SU-DHL-6 (cell line): ENCODE measurements around the gene IFIT1.

Experiments used
- H2AFZ ChIP-seq: fragments of 200-600 bp; sonication (generic); 2 replicates; pipeline ENCODE4 v1.6.1; 2014; ENCODE audit warnings: low read depth, mild to moderate bottlenecking, moderate library complexity, mixed read lengths, antibody characterized with exemption, low read length; ENCODE audit not compliant: severe bottlenecking
- H3F3A ChIP-seq: fragments of 200-600 bp; shearing (Covaris generic); 2 replicates; pipeline ENCODE4 v1.6.0; 2016; ENCODE audit warnings: antibody characterized with exemption, mild to moderate bottlenecking; ENCODE audit not compliant: insufficient read depth
- H3K27ac ChIP-seq: fragments of 200-600 bp; sonication (generic); 2 replicates; pipeline ENCODE4 v1.5.1; 2016; ENCODE audit warnings: low read depth, mild to moderate bottlenecking, low read length, moderate library complexity, mixed read lengths
- H3K27me3 ChIP-seq: fragments of 200-600 bp; sonication (generic), shearing (Covaris generic); 2 replicates; pipeline ENCODE4 v1.6.0; 2014; ENCODE audit warnings: mild to moderate bottlenecking, low read length
- H3K36me3 ChIP-seq: fragments of 200-600 bp; sonication (generic); 2 replicates; pipeline ENCODE4 v1.6.1; 2014; ENCODE audit warnings: mild to moderate bottlenecking, low read length, mixed read lengths
- H3K4me2 ChIP-seq: fragments of 300-600, 200-600 bp; shearing (Covaris generic), sonication (generic); 2 replicates; pipeline ENCODE4 v1.6.0; 2014; ENCODE audit warnings: low read length, low read depth, mild to moderate bottlenecking; ENCODE audit not compliant: poor library complexity, severe bottlenecking
- H3K4me3 ChIP-seq: fragments of 200-600 bp; sonication (generic); 2 replicates; pipeline ENCODE4 v1.5.1; 2014; ENCODE audit warnings: antibody characterized with exemption, low read length, mild to moderate bottlenecking, mixed read lengths; ENCODE audit not compliant: insufficient read depth, poor library complexity, severe bottlenecking
- H3K79me2 ChIP-seq: fragments of 200-600 bp; sonication (generic); 2 replicates; pipeline ENCODE4 v1.6.1; 2014; ENCODE audit warnings: mild to moderate bottlenecking, low read length, moderate library complexity; ENCODE audit not compliant: insufficient read depth
- H3K9ac ChIP-seq: fragments of 200-600 bp; sonication (generic); 2 replicates; pipeline ENCODE4 v1.7.0; 2014; ENCODE audit warnings: mild to moderate bottlenecking, low read length
- H3K9me2 ChIP-seq: fragments of 200-600 bp; sonication (generic); replicated peaks from 2 replicates; pipeline ENCODE4 v1.6.1; 2014; ENCODE audit warnings: low read length; ENCODE audit not compliant: insufficient read depth
- H3K9me3 ChIP-seq: fragments of 200-600 bp; sonication (generic); 2 replicates; pipeline ENCODE4 v1.6.1; 2014; ENCODE audit warnings: low read length, mixed read lengths; ENCODE audit not compliant: insufficient read depth
- H4K20me1 ChIP-seq: fragments of 200-600 bp; sonication (generic); 2 replicates; pipeline ENCODE4 v1.6.1; 2014; ENCODE audit warnings: low read depth, mild to moderate bottlenecking, antibody characterized with exemption, low read length, moderate library complexity, mixed read lengths
- CTCF ChIP-seq: fragments of 200-600 bp; sonication (generic); IDR thresholded peaks from one replicate; pipeline ENCODE4 v1.5.1; 2017; ENCODE audit warnings: antibody characterized with exemption, mild to moderate bottlenecking, low read length, moderate library complexity; ENCODE audit not compliant: insufficient read depth, poor library complexity, severe bottlenecking
- EZH2phosphoT487 ChIP-seq: fragments of 200-600 bp; sonication (generic), shearing (Covaris generic); conservative IDR thresholded peaks from 2 replicates; pipeline ENCODE4 v1.6.1; 2018; ENCODE audit warnings: mild to moderate bottlenecking, antibody characterized with exemption, low read length, moderate library complexity, mixed read lengths

The IFIT1 gene

GRCh38 chr10:89384474-89385340, 7.7 kb upstream of the IFIT1 start:
- H3K27ac ChIP-seq = no peak overlapping the region
- no peaks in the 10 kb centered on the region for H3K9me2 ChIP-seq
- no peak for TF ChIP-seq CTCF
- no peaks in the 10 kb centered on the region for H4K20me1 ChIP-seq
- H2AFZ ChIP-seq = no peak overlapping the region
- H3F3A ChIP-seq = no peaks in the 10 kb centered on the region
- H3K9me3 ChIP-seq = no peaks in the 10 kb centered on the region
- no peak overlapping the region for H3K9ac ChIP-seq
- no peaks in the 10 kb centered on the region for H3K27me3 ChIP-seq
- no peak overlapping the region for H3K4me2 ChIP-seq
- no peaks in the 10 kb centered on the region for H3K79me2 ChIP-seq
- no peak overlapping the region for H3K4me3 ChIP-seq
- H3K36me3 ChIP-seq = no peaks in the 10 kb centered on the region

- H4K20me1 ChIP-seq = no peaks in the 10 kb centered on the region
- H3F3A ChIP-seq = no peaks in the 10 kb centered on the region
- no peak overlapping the region for H3K27ac ChIP-seq
- H3K9me3 ChIP-seq = no peaks in the 10 kb centered on the region
- H3K4me2 ChIP-seq = no peak overlapping the region
- no peak for TF ChIP-seq CTCF
- no peak for TF ChIP-seq EZH2phosphoT487
- no peak overlapping the region for H3K9ac ChIP-seq
- no peaks in the 10 kb centered on the region for H3K79me2 ChIP-seq
- no peaks in the 10 kb centered on the region for H3K9me2 ChIP-seq
- no peaks in the 10 kb centered on the region for H3K36me3 ChIP-seq
- H3K4me3 ChIP-seq = no peak overlapping the region
- H3K27me3 ChIP-seq = no peaks in the 10 kb centered on the region
- no peak overlapping the region for H2AFZ ChIP-seq
Measured at GRCh38 chr10:89388806-89389205, 3.6 kb upstream of the IFIT1 start.

- H3K79me2 ChIP-seq = no peaks in the 10 kb centered on the region
- H4K20me1 ChIP-seq = no peaks in the 10 kb centered on the region
- no peak overlapping the region for H2AFZ ChIP-seq
- H3K27me3 ChIP-seq = no peaks in the 10 kb centered on the region
- TF ChIP-seq EZH2phosphoT487 (no peak), CTCF (no peak)
- H3F3A ChIP-seq = no peaks in the 10 kb centered on the region
- no peak overlapping the region for H3K27ac ChIP-seq
- H3K4me3 ChIP-seq = no peak overlapping the region
- no peaks in the 10 kb centered on the region for H3K9me3 ChIP-seq
- no peak overlapping the region for H3K4me2 ChIP-seq
- H3K36me3 ChIP-seq = no peaks in the 10 kb centered on the region
- H3K9me2 ChIP-seq = no peaks in the 10 kb centered on the region
- H3K9ac ChIP-seq = no peak overlapping the region
Measured at GRCh38 chr10:89389254-89389653, 3.2 kb upstream of the IFIT1 start.
